Stimulated activated CD8-positive, alpha-beta memory T cell treated with anti-CD3 and anti-CD28 coated beads, Interleukin-7, amount 100 ng/mL, for 24 hours (primary cell): ENCODE measurements around the gene LENEP.
"Not testable (repeated sequence)": the region's sequence is repeated elsewhere in the genome, so short reads cannot be mapped to it uniquely, and the experiment has no call there.

Experiments
- DNase-seq: peaks from one replicate; pipeline ENCODE4 v3.0.0-alpha.2; 2020; ENCODE audit warnings: low read depth

Gene LENEP

GRCh38 chr1:154975409-154976059, 17.9 kb upstream of the LENEP start:
- peak; percentile 40 for DNase-seq

- not testable (repeated sequence) for DNase-seq
Observed at GRCh38 chr1:154977762-154978161, 15.6 kb upstream of the LENEP start.

- no peak for DNase-seq
Observed at GRCh38 chr1:154978360-154978759, 15.0 kb upstream of the LENEP start.

GRCh38 chr1:154982341-154982740, 11.0 kb upstream of the LENEP start:
- DNase-seq, result no peak

- DNase-seq, result peak; percentile 91
Observed at GRCh38 chr1:154982897-154983648, 10.3 kb upstream of the LENEP start, which contains the start of gene FLAD1. Gene FLAD1, plus strand, starts transcription at chr1:154983344. Its CDS starts 351 bp downstream, at chr1:154983695.

GRCh38 chr1:154983776-154984466, 9.5 kb upstream of the LENEP start:
- no peak for DNase-seq

- DNase-seq, result not testable (repeated sequence)
Observed at GRCh38 chr1:154986736-154987135, 6.7 kb upstream of the LENEP start.

GRCh38 chr1:154987326-154987725, 6.1 kb upstream of the LENEP start:
- no peak for DNase-seq

- no peak for DNase-seq
Observed at GRCh38 chr1:154988058-154988954, 5.1 kb upstream of the LENEP start.

- no peak for DNase-seq
Observed at GRCh38 chr1:154989195-154989860, 4.1 kb upstream of the LENEP start.

GRCh38 chr1:154990276-154990675, 3.1 kb upstream of the LENEP start:
- DNase-seq, result no peak

GRCh38 chr1:154992721-154993571, 440 bp upstream of the LENEP start:
- no peak for DNase-seq

GRCh38 chr1:154994269-154994587, 842 bp downstream of the LENEP start:
- no peak for DNase-seq

- no peak for DNase-seq
Observed at GRCh38 chr1:154994591-154994990, 1.2 kb downstream of the LENEP start.

- DNase-seq, result not testable (repeated sequence)
Observed at GRCh38 chr1:154995301-154995983, 2.1 kb downstream of the LENEP start.

- no peak for DNase-seq
Observed at GRCh38 chr1:154996966-154997701, 3.7 kb downstream of the LENEP start.

- no peak for DNase-seq
Observed at GRCh38 chr1:154998201-154998780, 4.9 kb downstream of the LENEP start.

- DNase-seq, result no peak
Observed at GRCh38 chr1:154998818-154999570, 5.6 kb downstream of the LENEP start.
